HL-60 (cell line): Measurements from ENCODE around the gene ADAM30.

Experiments used
- GABPA ChIP-seq: IDR thresholded peaks from 2 replicates; pipeline ENCODE4 v1.6.1; 2012; ENCODE audit warnings: low read depth
- POLR2AphosphoS5 ChIP-seq: IDR thresholded peaks from 2 replicates; pipeline ENCODE4 v1.6.1; 2012; ENCODE audit warnings: low read depth
- SPI1 ChIP-seq: IDR thresholded peaks from 2 replicates; pipeline ENCODE4 v1.6.1; 2012; ENCODE audit warnings: low read depth, mild to moderate bottlenecking, borderline replicate concordance
- TF ChIP-seq, protein P1 (sequence below): IDR thresholded peaks from one replicate; pipeline ENCODE4 v1.5.1; 2011; ENCODE audit warnings: low read length, control low read depth, inconsistent platforms; ENCODE audit not compliant: insufficient read depth
- TF ChIP-seq, protein P2 (sequence below): IDR thresholded peaks from 2 replicates; pipeline ENCODE4 v1.6.1; 2012; ENCODE audit warnings: low read depth; ENCODE audit not compliant: insufficient replicate concordance

DNA sequence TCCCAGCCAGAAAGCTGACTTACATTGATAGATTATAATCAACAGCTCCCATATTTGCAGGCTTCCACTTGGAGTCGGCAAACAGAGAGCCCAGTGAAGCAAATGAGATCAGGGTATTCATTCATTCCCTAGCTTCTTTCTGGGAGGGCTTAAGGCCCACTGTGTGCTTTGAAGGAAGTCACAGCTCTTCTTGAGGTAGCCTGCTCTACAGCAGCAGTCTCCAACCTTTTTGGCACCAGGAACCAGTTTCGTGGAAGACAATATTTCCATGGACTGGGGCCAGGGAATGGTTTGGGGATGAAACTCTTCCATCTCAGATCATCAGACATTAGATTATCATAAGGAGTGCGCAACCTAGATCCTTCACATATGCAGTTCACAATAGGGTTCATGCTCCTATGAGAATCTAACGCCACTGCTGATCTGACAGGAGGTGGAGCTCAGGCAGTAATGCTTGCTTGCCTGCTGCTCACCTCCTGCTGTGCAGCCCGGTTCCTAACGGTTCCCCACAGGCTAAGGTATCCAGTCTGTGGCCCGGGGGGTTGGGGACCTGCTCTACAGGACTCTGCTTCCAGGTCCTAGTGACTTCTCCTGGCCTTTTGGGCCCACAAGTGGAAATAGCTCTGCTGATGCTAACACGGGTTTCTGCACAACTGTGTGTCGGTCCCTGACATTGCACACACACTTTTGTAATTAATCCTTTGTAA is 13.7 kb upstream of the ADAM30 start:
- TF ChIP-seq, protein P1, sequence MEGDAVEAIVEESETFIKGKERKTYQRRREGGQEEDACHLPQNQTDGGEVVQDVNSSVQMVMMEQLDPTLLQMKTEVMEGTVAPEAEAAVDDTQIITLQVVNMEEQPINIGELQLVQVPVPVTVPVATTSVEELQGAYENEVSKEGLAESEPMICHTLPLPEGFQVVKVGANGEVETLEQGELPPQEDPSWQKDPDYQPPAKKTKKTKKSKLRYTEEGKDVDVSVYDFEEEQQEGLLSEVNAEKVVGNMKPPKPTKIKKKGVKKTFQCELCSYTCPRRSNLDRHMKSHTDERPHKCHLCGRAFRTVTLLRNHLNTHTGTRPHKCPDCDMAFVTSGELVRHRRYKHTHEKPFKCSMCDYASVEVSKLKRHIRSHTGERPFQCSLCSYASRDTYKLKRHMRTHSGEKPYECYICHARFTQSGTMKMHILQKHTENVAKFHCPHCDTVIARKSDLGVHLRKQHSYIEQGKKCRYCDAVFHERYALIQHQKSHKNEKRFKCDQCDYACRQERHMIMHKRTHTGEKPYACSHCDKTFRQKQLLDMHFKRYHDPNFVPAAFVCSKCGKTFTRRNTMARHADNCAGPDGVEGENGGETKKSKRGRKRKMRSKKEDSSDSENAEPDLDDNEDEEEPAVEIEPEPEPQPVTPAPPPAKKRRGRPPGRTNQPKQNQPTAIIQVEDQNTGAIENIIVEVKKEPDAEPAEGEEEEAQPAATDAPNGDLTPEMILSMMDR = no peak
- TF ChIP-seq, protein P2, sequence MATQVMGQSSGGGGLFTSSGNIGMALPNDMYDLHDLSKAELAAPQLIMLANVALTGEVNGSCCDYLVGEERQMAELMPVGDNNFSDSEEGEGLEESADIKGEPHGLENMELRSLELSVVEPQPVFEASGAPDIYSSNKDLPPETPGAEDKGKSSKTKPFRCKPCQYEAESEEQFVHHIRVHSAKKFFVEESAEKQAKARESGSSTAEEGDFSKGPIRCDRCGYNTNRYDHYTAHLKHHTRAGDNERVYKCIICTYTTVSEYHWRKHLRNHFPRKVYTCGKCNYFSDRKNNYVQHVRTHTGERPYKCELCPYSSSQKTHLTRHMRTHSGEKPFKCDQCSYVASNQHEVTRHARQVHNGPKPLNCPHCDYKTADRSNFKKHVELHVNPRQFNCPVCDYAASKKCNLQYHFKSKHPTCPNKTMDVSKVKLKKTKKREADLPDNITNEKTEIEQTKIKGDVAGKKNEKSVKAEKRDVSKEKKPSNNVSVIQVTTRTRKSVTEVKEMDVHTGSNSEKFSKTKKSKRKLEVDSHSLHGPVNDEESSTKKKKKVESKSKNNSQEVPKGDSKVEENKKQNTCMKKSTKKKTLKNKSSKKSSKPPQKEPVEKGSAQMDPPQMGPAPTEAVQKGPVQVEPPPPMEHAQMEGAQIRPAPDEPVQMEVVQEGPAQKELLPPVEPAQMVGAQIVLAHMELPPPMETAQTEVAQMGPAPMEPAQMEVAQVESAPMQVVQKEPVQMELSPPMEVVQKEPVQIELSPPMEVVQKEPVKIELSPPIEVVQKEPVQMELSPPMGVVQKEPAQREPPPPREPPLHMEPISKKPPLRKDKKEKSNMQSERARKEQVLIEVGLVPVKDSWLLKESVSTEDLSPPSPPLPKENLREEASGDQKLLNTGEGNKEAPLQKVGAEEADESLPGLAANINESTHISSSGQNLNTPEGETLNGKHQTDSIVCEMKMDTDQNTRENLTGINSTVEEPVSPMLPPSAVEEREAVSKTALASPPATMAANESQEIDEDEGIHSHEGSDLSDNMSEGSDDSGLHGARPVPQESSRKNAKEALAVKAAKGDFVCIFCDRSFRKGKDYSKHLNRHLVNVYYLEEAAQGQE = no peak
- no peak for TF ChIP-seq GABPA
- TF ChIP-seq POLR2AphosphoS5 = no peak
- TF ChIP-seq SPI1 = no peak
